ENCODE data around the gene GPR157. TPM values are rescaled to one million over a fixed set of nuclear protein-coding genes. Genes with fewer than 3 reads are reported as not detected.
"Not testable (repeated sequence)": the region's sequence is repeated elsewhere in the genome, so short reads cannot be mapped to it uniquely, and the experiment has no call there.

The GPR157 gene
- total and polyA plus RNA-seq, 5 donors from 2014 or later, result 0.92 to 2.1 (median 1.2) TPM

GRCh38 chr1:9145021-9145668 is 16.2 kb upstream of the GPR157 start:
- H3K27me3 ChIP-seq (ENCODE audit: control insufficient read depth, insufficient read depth, low read length), result no peaks in the 10 kb centered on the region
- H3K4me1 Mint-ChIP-seq, result peaks cover 0 to 4% (median 0%) of the 10 kb centered on the region in 4 donors
- no peak for ATAC-seq (ENCODE audit: low read depth in 2 of 2)
- no peaks in the 10 kb centered on the region for H3K9me3 Mint-ChIP-seq
- H3K9me3 ChIP-seq (ENCODE audit: control insufficient read depth in 2 of 2, low read length in 2 of 2), result no peaks in the 10 kb centered on the region
- H3K36me3 Mint-ChIP-seq, result no peaks in the 10 kb centered on the region
- H3K36me3 ChIP-seq (ENCODE audit: control insufficient read depth, insufficient read depth, low read length), result no peaks in the 10 kb centered on the region
- H3K27ac ChIP-seq (ENCODE audit: insufficient read depth, low read length, poor library complexity, severe bottlenecking), result no peak overlapping the region
- H3K27ac Mint-ChIP-seq, result no peak overlapping the region
- no peak for DNase-seq
- no peak overlapping the region for H3K4me3 ChIP-seq (ENCODE audit: low read depth, low read length)
- H3K4me3 Mint-ChIP-seq, result no peak overlapping the region
- no peaks in the 10 kb centered on the region for H3K4me1 ChIP-seq (ENCODE audit: control insufficient read depth, insufficient read depth, low read length, poor library complexity, severe bottlenecking)
- peaks cover 13% of the 10 kb centered on the region for H3K27me3 Mint-ChIP-seq

- Mint-ChIP-seq H3K27me3 (peaks cover 14% of the 10 kb centered on the region), H3K27ac (peak overlapping the region in 1 of 3 donors; percentile 20)
- not testable (repeated sequence) for H3K36me3 ChIP-seq (ENCODE audit: control insufficient read depth, insufficient read depth, low read length); H3K4me1 ChIP-seq (ENCODE audit: control insufficient read depth, insufficient read depth, low read length, poor library complexity, severe bottlenecking); H3K4me3 Mint-ChIP-seq; DNase-seq; H3K4me3 ChIP-seq (ENCODE audit: low read depth, low read length); H3K27ac ChIP-seq (ENCODE audit: insufficient read depth, low read length, poor library complexity, severe bottlenecking); H3K9me3 Mint-ChIP-seq; H3K27me3 ChIP-seq (ENCODE audit: control insufficient read depth, insufficient read depth, low read length); H3K4me1 Mint-ChIP-seq; H3K9me3 ChIP-seq (ENCODE audit: control insufficient read depth in 2 of 2, low read length in 2 of 2); ATAC-seq (ENCODE audit: low read depth in 2 of 2); H3K36me3 Mint-ChIP-seq
These were observed 15.6 kb upstream of the GPR157 start for GRCh38 chr1:9144494-9144893.

GRCh38 chr1:9143250-9143649 is 14.3 kb upstream of the GPR157 start:
- Histone ChIP-seq H3K4me3 (ENCODE audit: low read depth, low read length) (no peak overlapping the region), H3K27ac (ENCODE audit: insufficient read depth, low read length, poor library complexity, severe bottlenecking) (no peak overlapping the region), H3K4me1 (ENCODE audit: control insufficient read depth, insufficient read depth, low read length, poor library complexity, severe bottlenecking) (no peaks in the 10 kb centered on the region), H3K27me3 (ENCODE audit: control insufficient read depth, insufficient read depth, low read length) (no peaks in the 10 kb centered on the region), H3K9me3 (ENCODE audit: control insufficient read depth in 2 of 2, low read length in 2 of 2) (no peaks in the 10 kb centered on the region), H3K36me3 (ENCODE audit: control insufficient read depth, insufficient read depth, low read length) (no peaks in the 10 kb centered on the region)
- DNase-seq, result no peak
- peaks cover 0 to 2% (median 0%) of the 10 kb centered on the region in 7 donors for H3K9me3 Mint-ChIP-seq
- H3K27me3 Mint-ChIP-seq, result peaks cover 10% of the 10 kb centered on the region
- peak overlapping the region in 1 of 4 donors; percentile 69 for H3K4me3 Mint-ChIP-seq
- ATAC-seq (ENCODE audit: low read depth in 2 of 2), result no peak
- no peaks in the 10 kb centered on the region for H3K36me3 Mint-ChIP-seq
- H3K27ac Mint-ChIP-seq, result no peak overlapping the region
- peaks cover 0 to 4% (median 0%) of the 10 kb centered on the region in 4 donors for H3K4me1 Mint-ChIP-seq

GRCh38 chr1:9139930-9140329 is 11.0 kb upstream of the GPR157 start:
- peak overlapping the region in 1 of 4 donors; percentile 6 for H3K4me3 Mint-ChIP-seq
- Histone ChIP-seq H3K4me1 (ENCODE audit: control insufficient read depth, insufficient read depth, low read length, poor library complexity, severe bottlenecking) (no peaks in the 10 kb centered on the region), H3K27ac (ENCODE audit: insufficient read depth, low read length, poor library complexity, severe bottlenecking) (no peak overlapping the region), H3K27me3 (ENCODE audit: control insufficient read depth, insufficient read depth, low read length) (no peaks in the 10 kb centered on the region), H3K36me3 (ENCODE audit: control insufficient read depth, insufficient read depth, low read length) (no peaks in the 10 kb centered on the region), H3K9me3 (ENCODE audit: control insufficient read depth in 2 of 2, low read length in 2 of 2) (no peaks in the 10 kb centered on the region), H3K4me3 (ENCODE audit: low read depth, low read length) (no peak overlapping the region)
- H3K27ac Mint-ChIP-seq, result peak overlapping the region in 1 of 3 donors; percentile 7
- no peaks in the 10 kb centered on the region for H3K36me3 Mint-ChIP-seq
- peaks cover 0 to 2% (median 0%) of the 10 kb centered on the region in 7 donors for H3K9me3 Mint-ChIP-seq
- no peak for DNase-seq
- H3K4me1 Mint-ChIP-seq, result peaks cover 0 to 4% (median 0%) of the 10 kb centered on the region in 4 donors
- no peak for ATAC-seq (ENCODE audit: low read depth in 2 of 2)
- peaks cover 14% of the 10 kb centered on the region for H3K27me3 Mint-ChIP-seq

GRCh38 chr1:9136932-9137331 is 8.0 kb upstream of the GPR157 start:
- no peaks in the 10 kb centered on the region for H3K4me1 ChIP-seq (ENCODE audit: control insufficient read depth, insufficient read depth, low read length, poor library complexity, severe bottlenecking)
- H3K27me3 Mint-ChIP-seq, result peaks cover 14% of the 10 kb centered on the region
- no peak overlapping the region for H3K4me3 ChIP-seq (ENCODE audit: low read depth, low read length)
- H3K27ac Mint-ChIP-seq, result peak overlapping the region in 1 of 3 donors; percentile 21
- H3K9me3 Mint-ChIP-seq, result peaks cover 0 to 2% (median 0%) of the 10 kb centered on the region in 7 donors
- H3K36me3 ChIP-seq (ENCODE audit: control insufficient read depth, insufficient read depth, low read length), result no peaks in the 10 kb centered on the region
- ATAC-seq (ENCODE audit: low read depth in 2 of 2), result no peak
- H3K9me3 ChIP-seq (ENCODE audit: control insufficient read depth in 2 of 2, low read length in 2 of 2), result no peaks in the 10 kb centered on the region
- H3K4me1 Mint-ChIP-seq, result peaks cover 0 to under 1% (median 0%) of the 10 kb centered on the region in 4 donors
- no peak for DNase-seq
- no peak overlapping the region for H3K27ac ChIP-seq (ENCODE audit: insufficient read depth, low read length, poor library complexity, severe bottlenecking)
- H3K4me3 Mint-ChIP-seq, result no peak overlapping the region
- H3K36me3 Mint-ChIP-seq, result no peaks in the 10 kb centered on the region
- no peaks in the 10 kb centered on the region for H3K27me3 ChIP-seq (ENCODE audit: control insufficient read depth, insufficient read depth, low read length)

- Mint-ChIP-seq H3K36me3 (no peaks in the 10 kb centered on the region), H3K4me1 (peaks cover 0 to 2% (median under 1%) of the 10 kb centered on the region in 4 donors), H3K9me3 (peaks cover 0 to 2% (median 0%) of the 10 kb centered on the region in 7 donors), H3K27ac (no peak overlapping the region), H3K4me3 (peak overlapping the region in 1 of 4 donors; percentile 25), H3K27me3 (peaks cover 12% of the 10 kb centered on the region)
- DNase-seq (no peak), ATAC-seq (ENCODE audit: low read depth in 2 of 2) (peak in 1 of 2 donors; percentile 37)
- Histone ChIP-seq H3K27ac (ENCODE audit: insufficient read depth, low read length, poor library complexity, severe bottlenecking) (no peak overlapping the region), H3K4me1 (ENCODE audit: control insufficient read depth, insufficient read depth, low read length, poor library complexity, severe bottlenecking) (no peaks in the 10 kb centered on the region), H3K27me3 (ENCODE audit: control insufficient read depth, insufficient read depth, low read length) (no peaks in the 10 kb centered on the region), H3K36me3 (ENCODE audit: control insufficient read depth, insufficient read depth, low read length) (no peaks in the 10 kb centered on the region), H3K4me3 (ENCODE audit: low read depth, low read length) (no peak overlapping the region), H3K9me3 (ENCODE audit: control insufficient read depth in 2 of 2, low read length in 2 of 2) (no peaks in the 10 kb centered on the region)
These were observed 6.4 kb upstream of the GPR157 start for GRCh38 chr1:9135073-9135836.

GRCh38 chr1:9133870-9134585 is 5.1 kb upstream of the GPR157 start:
- no peak overlapping the region for H3K4me3 Mint-ChIP-seq
- peaks cover 15% of the 10 kb centered on the region for H3K27me3 Mint-ChIP-seq
- H3K27ac Mint-ChIP-seq, result peak overlapping the region in 1 of 3 donors; percentile 86

More at GRCh38 chr1:9133870-9134585, 5.1 kb upstream of the GPR157 start:
- H3K36me3 ChIP-seq (ENCODE audit: control insufficient read depth, insufficient read depth, low read length), result no peaks in the 10 kb centered on the region
- no peaks in the 10 kb centered on the region for H3K9me3 Mint-ChIP-seq
- no peak for DNase-seq
- no peaks in the 10 kb centered on the region for H3K36me3 Mint-ChIP-seq
- ATAC-seq (ENCODE audit: low read depth in 2 of 2), result no peak
- no peak overlapping the region for H3K4me3 ChIP-seq (ENCODE audit: low read depth, low read length)
- no peaks in the 10 kb centered on the region for H3K27me3 ChIP-seq (ENCODE audit: control insufficient read depth, insufficient read depth, low read length)
- H3K27ac ChIP-seq (ENCODE audit: insufficient read depth, low read length, poor library complexity, severe bottlenecking), result no peak overlapping the region
- H3K4me1 Mint-ChIP-seq, result peaks cover 5 to 11% (median 7%) of the 10 kb centered on the region in 4 donors
- no peaks in the 10 kb centered on the region for H3K9me3 ChIP-seq (ENCODE audit: control insufficient read depth in 2 of 2, low read length in 2 of 2)
- H3K4me1 ChIP-seq (ENCODE audit: control insufficient read depth, insufficient read depth, low read length, poor library complexity, severe bottlenecking), result no peaks in the 10 kb centered on the region

All from CD4-positive, CD25-positive, alpha-beta regulatory T cell (primary cell).